ENCODE measurements around the gene HERC4. TPM values are rescaled to one million over a fixed set of nuclear protein-coding genes. Genes with fewer than 3 reads are reported as not detected.

The HERC4 gene
- total RNA-seq, 1 donor from 2014 or later, result 63.6 TPM

DNA sequence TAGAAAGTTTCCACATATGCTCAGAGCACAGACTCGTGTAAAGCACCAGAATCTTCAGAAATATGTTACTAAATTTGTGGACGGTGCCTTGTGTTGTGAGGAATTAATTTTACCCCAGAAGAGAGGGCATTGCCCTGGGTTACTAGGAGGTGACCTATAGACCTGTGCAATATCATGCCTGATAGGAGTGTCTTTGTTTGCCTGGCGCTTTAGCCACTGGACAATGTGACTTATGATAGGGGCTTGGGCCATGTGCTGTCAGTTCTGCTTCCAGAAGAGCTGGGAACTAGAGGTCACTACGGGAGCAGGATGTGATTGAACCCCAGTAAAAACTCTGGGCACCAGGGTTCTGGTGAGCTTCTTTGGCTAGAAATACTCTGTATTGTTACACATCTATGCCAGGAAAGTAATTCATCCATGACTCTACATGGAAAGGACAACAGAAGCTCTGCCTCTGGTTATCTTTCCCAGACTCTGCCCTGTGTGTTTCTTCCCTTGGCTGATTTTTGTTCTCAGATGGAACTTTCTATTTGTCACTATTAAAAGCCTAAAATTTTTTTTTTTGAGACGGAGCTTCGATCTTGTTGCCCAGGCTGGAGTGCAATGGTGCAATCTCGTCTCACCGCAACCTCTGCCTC, 115.1 kb downstream of the HERC4 start:
- intact Hi-C loops (cut with DNase I), result no loop called here

DNA sequence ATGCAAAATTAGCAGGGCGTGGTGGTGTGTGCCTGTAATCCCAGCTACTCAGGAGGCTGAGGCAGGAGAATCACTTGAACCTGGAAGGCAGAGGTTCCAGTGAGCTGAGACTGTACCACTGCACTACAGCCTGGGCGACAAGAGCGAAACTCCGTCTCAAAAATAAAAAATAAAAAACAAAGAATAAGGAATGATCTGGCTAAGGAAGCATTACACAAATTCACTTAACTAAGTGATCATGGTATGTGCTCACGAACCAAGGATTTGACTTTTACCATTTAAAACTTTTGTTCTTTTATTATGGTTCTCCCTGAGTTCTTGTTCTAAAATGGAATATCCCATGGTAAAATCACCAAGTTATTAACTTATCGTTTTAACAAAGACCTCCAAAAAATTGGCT, 119.5 kb downstream of the HERC4 start:
- ATAC-seq, result no peak
- no peaks in the 10 kb centered on the region for H3K4me1 ChIP-seq
- no peaks in the 10 kb centered on the region for H3K27me3 ChIP-seq (ENCODE audit: low read depth)
- H3K4me3 ChIP-seq, result no peak overlapping the region
- no peak overlapping the region for H3K27ac ChIP-seq
- no peak for DNase-seq
- H3K36me3 ChIP-seq, result peaks cover 41% of the 10 kb centered on the region
- intact Hi-C loops (cut with DNase I), result no loop called here
- TF ChIP-seq, protein P1, sequence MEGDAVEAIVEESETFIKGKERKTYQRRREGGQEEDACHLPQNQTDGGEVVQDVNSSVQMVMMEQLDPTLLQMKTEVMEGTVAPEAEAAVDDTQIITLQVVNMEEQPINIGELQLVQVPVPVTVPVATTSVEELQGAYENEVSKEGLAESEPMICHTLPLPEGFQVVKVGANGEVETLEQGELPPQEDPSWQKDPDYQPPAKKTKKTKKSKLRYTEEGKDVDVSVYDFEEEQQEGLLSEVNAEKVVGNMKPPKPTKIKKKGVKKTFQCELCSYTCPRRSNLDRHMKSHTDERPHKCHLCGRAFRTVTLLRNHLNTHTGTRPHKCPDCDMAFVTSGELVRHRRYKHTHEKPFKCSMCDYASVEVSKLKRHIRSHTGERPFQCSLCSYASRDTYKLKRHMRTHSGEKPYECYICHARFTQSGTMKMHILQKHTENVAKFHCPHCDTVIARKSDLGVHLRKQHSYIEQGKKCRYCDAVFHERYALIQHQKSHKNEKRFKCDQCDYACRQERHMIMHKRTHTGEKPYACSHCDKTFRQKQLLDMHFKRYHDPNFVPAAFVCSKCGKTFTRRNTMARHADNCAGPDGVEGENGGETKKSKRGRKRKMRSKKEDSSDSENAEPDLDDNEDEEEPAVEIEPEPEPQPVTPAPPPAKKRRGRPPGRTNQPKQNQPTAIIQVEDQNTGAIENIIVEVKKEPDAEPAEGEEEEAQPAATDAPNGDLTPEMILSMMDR (IDR thresholded peaks at IDR 0.05), result no peak
- H3K9me3 ChIP-seq, result no peaks in the 10 kb centered on the region

More for the DNA sequence above, 115.1 kb downstream of the HERC4 start:
- DNase-seq, result no peak
- Histone ChIP-seq H3K27ac (no peak overlapping the region), H3K36me3 (peaks cover 29% of the 10 kb centered on the region), H3K4me1 (no peaks in the 10 kb centered on the region), H3K4me3 (no peak overlapping the region), H3K9me3 (no peaks in the 10 kb centered on the region), H3K27me3 (ENCODE audit: low read depth) (no peaks in the 10 kb centered on the region)
- TF ChIP-seq, protein P1 (IDR thresholded peaks at IDR 0.05), result no peak
- ATAC-seq, result no peak

DNA sequence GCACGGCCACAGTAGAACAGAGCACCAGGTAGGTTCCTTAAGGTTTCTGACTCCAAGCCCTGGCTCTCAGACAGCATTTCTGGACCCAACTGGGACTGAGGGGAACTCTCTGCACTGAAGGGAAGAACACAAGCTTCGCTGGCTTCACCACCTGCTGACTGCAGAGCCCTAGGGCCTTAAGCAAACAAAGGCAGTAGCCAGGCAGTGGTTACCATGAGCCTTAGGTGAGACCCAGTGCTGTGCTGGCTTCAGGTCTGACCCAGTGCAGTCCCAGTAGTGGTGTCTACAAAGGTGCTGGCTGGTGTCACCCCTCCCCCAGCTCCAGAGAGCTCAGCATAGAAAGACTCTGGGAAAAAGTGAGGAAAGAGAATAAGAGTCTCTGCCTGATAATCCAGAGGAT, 131.2 kb downstream of the HERC4 start:
- Histone ChIP-seq H3K27ac (no peak overlapping the region), H3K4me3 (no peak overlapping the region), H3K36me3 (peaks cover 68% of the 10 kb centered on the region), H3K4me1 (no peaks in the 10 kb centered on the region), H3K9me3 (no peaks in the 10 kb centered on the region), H3K27me3 (ENCODE audit: low read depth) (no peaks in the 10 kb centered on the region)
- ATAC-seq (no peak), DNase-seq (no peak)
- TF ChIP-seq, protein P1 (IDR thresholded peaks at IDR 0.05), result no peak
- intact Hi-C loops (cut with DNase I), result no loop called here

DNA sequence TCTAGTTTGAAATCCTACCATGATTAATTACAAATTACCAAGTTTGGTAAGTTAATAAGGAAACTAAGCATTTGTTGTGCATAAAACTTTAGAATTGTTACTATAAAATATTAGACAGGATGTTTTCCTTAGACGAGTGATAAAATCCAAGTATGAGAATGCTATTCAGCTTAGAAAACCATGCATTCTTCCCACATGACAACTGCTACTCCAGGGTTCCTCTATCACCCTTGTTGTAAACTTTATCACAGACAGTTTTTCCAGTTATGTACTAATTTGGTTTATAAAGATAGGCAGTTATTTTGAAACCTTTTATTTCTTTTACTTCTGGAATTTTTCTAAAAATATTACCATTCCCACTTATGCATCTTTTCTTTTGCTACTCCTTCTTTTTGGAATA, 138.7 kb downstream of the HERC4 start:
- TF ChIP-seq, protein P1 (IDR thresholded peaks at IDR 0.05), result no peak

DNA sequence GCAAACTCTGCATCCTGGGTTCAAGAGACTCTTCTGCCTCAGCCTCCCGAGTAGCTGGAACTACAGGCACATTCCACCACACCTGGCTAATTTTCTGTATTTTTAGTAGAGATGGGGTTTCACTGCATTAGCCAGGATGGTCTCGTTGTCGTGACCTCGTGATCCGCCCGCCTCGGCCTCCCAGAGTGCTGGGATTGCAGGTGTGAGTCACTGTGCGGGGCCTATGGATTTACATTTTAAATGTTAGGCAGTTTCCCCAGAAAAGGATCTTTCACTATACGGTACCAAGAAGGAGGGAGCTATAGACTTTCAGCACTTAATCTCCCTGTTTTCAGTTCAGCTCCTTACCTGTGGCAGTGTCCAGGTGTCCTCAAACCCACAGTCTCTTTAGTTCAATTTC, 139.9 kb downstream of the HERC4 start:
- DNase-seq, result no peak
- intact Hi-C loops (cut with DNase I), result no loop called here
- H3K27me3 ChIP-seq (ENCODE audit: low read depth), result no peaks in the 10 kb centered on the region
- no peak overlapping the region for H3K4me3 ChIP-seq
- no peaks in the 10 kb centered on the region for H3K4me1 ChIP-seq
- no peaks in the 10 kb centered on the region for H3K9me3 ChIP-seq
- ATAC-seq, result no peak
- TF ChIP-seq, protein P1 (IDR thresholded peaks at IDR 0.05), result no peak
- no peak overlapping the region for H3K27ac ChIP-seq
- H3K36me3 ChIP-seq, result peaks cover 91% of the 10 kb centered on the region

More for the DNA sequence above, 138.7 kb downstream of the HERC4 start:
- DNase-seq (no peak), ATAC-seq (no peak)
- Histone ChIP-seq H3K27me3 (ENCODE audit: low read depth) (no peaks in the 10 kb centered on the region), H3K36me3 (peaks cover 87% of the 10 kb centered on the region), H3K4me3 (no peak overlapping the region), H3K9me3 (no peaks in the 10 kb centered on the region), H3K27ac (no peak overlapping the region), H3K4me1 (no peaks in the 10 kb centered on the region)
- intact Hi-C loops (cut with DNase I), result no loop called here

Measured in lower lobe of right lung (tissue), 2 donors.